GM12801 (cell line): Measurements from ENCODE around the gene SLC25A19.

Experiments
- TF ChIP-seq, protein P1 (sequence below): IDR thresholded peaks from one replicate; pipeline ENCODE4 v1.5.1; 2011; ENCODE audit warnings: control low read depth; ENCODE audit not compliant: insufficient read length; ENCODE audit errors: extremely low read depth

SLC25A19 gene

DNA sequence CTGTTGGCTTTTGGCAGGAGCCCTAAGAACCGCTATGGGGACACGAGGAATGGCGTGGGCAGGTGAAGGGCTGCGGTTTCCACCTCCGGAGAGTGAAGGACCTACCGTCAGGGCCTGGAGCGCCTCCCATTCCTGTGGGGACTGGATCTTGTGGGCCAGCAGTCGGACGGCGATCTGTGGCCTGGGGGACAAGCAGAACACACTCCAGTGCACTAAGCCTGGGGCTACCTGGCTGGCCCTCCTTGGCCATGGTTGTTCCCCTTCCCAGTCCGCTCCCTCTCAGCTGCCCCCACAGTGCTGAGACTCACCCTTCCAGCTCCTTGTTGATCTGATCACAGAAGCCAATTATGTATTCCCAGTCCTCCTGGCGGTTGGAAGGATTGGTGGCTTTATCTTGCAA is 42.8 kb downstream of the SLC25A19 start:
- TF ChIP-seq, protein P1, sequence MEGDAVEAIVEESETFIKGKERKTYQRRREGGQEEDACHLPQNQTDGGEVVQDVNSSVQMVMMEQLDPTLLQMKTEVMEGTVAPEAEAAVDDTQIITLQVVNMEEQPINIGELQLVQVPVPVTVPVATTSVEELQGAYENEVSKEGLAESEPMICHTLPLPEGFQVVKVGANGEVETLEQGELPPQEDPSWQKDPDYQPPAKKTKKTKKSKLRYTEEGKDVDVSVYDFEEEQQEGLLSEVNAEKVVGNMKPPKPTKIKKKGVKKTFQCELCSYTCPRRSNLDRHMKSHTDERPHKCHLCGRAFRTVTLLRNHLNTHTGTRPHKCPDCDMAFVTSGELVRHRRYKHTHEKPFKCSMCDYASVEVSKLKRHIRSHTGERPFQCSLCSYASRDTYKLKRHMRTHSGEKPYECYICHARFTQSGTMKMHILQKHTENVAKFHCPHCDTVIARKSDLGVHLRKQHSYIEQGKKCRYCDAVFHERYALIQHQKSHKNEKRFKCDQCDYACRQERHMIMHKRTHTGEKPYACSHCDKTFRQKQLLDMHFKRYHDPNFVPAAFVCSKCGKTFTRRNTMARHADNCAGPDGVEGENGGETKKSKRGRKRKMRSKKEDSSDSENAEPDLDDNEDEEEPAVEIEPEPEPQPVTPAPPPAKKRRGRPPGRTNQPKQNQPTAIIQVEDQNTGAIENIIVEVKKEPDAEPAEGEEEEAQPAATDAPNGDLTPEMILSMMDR: no peak

- TF ChIP-seq, protein P1: no peak
Observed at GRCh38 chr17:75245011-75245410, 44.2 kb downstream of the SLC25A19 start.

DNA sequence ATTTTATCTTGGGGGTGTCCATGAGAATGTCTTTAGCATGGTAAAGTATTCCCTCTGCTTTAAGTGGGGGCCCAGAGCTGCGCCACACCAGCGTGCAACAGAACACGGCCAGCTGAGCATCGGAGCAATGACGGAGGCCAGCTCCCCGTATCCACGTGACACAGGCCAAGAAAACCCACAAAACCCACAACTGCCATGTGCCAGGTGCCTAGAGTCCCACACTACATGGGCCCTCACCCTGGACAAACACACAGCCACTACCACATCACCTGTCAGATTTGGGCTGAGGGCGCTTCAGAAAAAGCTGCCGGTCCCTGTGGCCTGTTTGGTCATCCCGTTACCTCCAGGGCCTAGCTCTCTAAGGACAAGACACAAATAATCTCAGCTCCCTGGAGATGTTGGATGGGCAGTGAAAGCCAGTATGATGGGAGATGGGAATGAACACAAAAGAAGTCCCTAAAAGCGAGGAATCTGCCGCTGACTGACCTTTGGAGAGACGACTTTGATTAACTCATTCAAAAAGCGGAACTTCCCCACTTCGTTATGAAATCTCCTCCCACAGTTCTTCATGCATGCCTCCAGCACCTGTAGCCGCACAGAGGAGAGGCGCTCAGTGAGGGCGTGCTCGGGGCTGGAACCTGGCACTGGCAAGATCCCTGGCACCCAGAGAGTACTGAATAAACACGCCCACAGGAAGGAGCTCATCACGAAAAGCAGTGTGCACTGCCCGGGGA is 44.9 kb downstream of the SLC25A19 start:
- TF ChIP-seq, protein P1: no peak

- TF ChIP-seq, protein P1: no peak
Observed at GRCh38 chr17:75242461-75243042, 46.7 kb downstream of the SLC25A19 start.

DNA sequence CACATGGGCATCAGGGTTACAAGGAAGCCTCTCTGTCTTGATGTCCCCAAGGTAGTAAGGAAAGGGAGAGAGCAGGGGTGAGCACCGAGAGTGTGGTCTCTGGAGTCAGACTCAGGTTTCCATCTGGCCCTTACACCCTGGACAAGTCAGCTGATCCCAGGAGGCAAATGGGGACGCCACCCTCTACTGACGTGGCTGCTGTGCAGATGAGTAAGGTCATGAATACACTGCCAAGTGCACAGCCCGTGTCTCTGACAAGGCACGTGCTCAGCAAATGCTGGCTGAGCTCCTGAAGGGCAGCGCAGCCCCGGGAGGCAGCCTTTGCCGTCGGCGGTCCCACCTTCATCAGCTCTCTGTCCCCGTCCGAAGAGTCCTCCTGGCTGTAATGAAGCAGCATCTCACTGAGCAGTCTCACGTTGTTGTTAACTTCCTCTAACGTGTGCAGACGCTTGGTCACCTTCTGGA is 47.2 kb downstream of the SLC25A19 start:
- TF ChIP-seq, protein P1: no peak

GRCh38 chr17:75241502-75241901 is 47.7 kb downstream of the SLC25A19 start:
- TF ChIP-seq, protein P1: no peak

DNA sequence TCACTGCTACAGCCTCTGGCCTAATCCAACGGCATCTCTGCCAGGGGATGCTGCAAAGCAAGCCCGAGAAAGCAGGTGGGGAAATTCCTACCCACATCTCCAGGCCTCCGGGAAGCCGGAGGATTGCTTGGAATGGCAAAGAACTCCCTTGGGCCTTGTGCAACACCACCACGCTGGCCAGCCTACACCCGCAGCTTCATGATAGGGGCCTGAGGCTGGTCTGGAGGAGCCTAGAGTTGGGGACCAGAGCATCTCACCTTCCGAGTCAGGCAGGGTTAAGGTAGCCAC is 48.1 kb downstream of the SLC25A19 start:
- TF ChIP-seq, protein P1: no peak
